ENCODE measurements around the gene OR10A3.

The OR10A3 gene

DNA sequence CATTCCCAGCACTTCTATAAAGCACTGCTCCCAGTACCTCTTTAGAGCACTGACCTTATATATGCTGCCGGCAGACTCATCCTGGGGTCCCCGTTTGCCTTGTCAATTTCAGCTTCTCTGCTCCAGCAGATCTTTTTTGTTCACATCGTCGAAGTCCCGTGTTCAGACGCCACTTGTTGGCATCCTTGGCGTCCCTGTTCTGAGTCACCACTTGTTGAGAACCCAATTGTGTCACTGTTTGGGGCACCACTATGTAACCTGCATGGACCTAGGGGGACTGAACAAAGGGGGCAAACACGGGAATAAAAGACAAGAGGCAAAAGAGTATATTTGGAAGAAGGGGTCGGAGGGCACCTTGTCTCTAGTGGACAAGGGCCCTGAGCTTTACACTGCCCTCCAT is 36.0 kb downstream of the OR10A3 start:
- ChIA-PET CTCF (interaction anchor here (0.9 to 2.5 kb wide), 4 partner anchors 13 to 194 kb away, joined by 3 to 7 read pairs (median 4); partner anchors contain the start of gene EIF3F), POLR2A (no interaction called here)
- DNase-seq (ENCODE audit: extremely low spot score): no peak
- no peak for TF ChIP-seq CTCF (IDR thresholded peaks at IDR 0.05; ENCODE audit: control extremely low read depth, extremely low read depth, low read depth, missing control alignments)

DNA sequence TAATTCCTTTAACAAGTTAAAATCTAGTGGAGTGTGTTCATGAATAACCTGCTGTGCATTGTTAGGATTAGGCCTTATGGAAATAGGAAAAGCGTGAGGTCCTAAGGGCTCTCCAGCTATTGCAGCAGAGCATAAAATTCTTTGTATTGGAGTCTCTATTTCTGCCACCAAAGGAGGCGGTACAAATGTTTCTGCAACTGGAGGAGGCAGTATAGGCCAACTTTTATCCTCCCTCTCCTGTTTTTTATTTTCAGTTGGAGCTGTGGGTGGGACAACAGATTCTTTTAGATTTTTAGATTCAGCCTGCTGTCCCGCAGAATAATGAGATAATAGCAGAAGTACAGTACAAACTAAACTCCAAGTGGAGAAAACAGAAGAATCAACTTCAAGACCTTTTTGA is 36.6 kb downstream of the OR10A3 start:
- POLR2A ChIA-PET: no interaction called here
- CTCF ChIA-PET: interaction anchor here (0.9 to 2.5 kb wide), 3 partner anchors 12 to 82 kb away, joined by 3 to 7 read pairs (median 3); partner anchors contain the start of gene EIF3F
- no peak for TF ChIP-seq CTCF (IDR thresholded peaks at IDR 0.05; ENCODE audit: control extremely low read depth, extremely low read depth, low read depth, missing control alignments)
- DNase-seq (ENCODE audit: extremely low spot score): no peak

DNA sequence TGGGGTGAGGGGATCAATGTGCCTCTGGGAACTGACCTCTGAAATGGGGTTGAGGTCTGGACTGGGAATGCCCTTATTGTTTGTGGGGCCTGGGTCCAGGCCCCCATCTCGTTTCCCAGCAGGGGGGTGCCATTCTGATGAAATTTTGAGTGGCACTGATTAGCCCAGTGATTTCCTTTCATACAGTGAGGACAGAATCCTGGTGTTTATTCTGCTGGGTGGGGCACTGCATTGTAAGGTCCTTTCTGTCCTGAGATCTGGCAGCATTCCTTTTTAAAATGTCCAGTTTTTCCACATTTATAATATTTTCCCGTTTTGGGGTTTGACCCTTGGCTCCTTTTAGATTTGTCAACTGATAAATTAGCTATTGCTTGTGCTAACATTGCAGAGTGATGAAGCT is 37.6 kb downstream of the OR10A3 start:
- TF ChIP-seq CTCF (IDR thresholded peaks at IDR 0.05; ENCODE audit: control extremely low read depth, extremely low read depth, low read depth, missing control alignments): no peak
- ChIA-PET CTCF (interaction anchor here (1.4 to 3.4 kb wide), 2 partner anchors 11 to 102 kb away, joined by 5 to 21 read pairs; no protein-coding TSS in a partner anchor), POLR2A (no interaction called here)
- no peak for DNase-seq (ENCODE audit: extremely low spot score)

GRCh38 chr11:7901319-7901854 is 40.1 kb downstream of the OR10A3 start:
- no peak for TF ChIP-seq CTCF (IDR thresholded peaks at IDR 0.05; ENCODE audit: control extremely low read depth, extremely low read depth, low read depth, missing control alignments)
- no peak for DNase-seq (ENCODE audit: extremely low spot score)
- ChIA-PET CTCF (interaction anchor here (1.2 to 3.4 kb wide), 2 partner anchors 9 to 85 kb away, joined by 5 to 21 read pairs; partner anchors contain the start of gene EIF3F), POLR2A (no interaction called here)

DNA sequence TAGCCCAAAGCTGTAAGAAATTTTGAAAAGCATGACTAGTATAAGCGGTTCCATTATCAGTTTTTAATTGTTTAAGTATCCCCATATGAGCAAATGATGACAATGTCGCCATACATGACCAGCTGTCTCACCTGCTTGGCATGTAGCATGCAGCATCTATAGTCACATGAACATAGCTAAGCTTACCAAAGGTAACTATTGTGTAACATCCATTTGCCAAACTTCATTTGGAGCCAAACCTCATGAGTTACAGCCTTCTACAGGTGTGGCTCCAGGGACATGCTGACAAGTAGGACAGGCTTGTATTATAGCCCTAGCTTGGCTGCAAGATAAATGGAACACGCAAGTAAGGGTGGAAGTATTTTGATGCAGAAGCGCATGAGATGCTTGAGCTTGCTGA is 40.8 kb downstream of the OR10A3 start:
- ChIA-PET CTCF (interaction anchor here (1.2 kb wide), 1 partner anchor 86 kb away, joined by 5 read pairs; the partner anchor contains the start of gene EIF3F), POLR2A (no interaction called here)
- TF ChIP-seq CTCF (IDR thresholded peaks at IDR 0.05; ENCODE audit: control extremely low read depth, extremely low read depth, low read depth, missing control alignments): no peak
- DNase-seq (ENCODE audit: extremely low spot score): no peak

- ChIA-PET POLR2A (no interaction called here), CTCF (no interaction called here)
- no peak for DNase-seq (ENCODE audit: extremely low spot score)
- no peak for TF ChIP-seq CTCF (IDR thresholded peaks at IDR 0.05; ENCODE audit: control extremely low read depth, extremely low read depth, low read depth, missing control alignments)
These were observed 42.1 kb downstream of the OR10A3 start for GRCh38 chr11:7899418-7899817.
